ENCODE measurements around the gene CCDC9B.

Gene CCDC9B

DNA sequence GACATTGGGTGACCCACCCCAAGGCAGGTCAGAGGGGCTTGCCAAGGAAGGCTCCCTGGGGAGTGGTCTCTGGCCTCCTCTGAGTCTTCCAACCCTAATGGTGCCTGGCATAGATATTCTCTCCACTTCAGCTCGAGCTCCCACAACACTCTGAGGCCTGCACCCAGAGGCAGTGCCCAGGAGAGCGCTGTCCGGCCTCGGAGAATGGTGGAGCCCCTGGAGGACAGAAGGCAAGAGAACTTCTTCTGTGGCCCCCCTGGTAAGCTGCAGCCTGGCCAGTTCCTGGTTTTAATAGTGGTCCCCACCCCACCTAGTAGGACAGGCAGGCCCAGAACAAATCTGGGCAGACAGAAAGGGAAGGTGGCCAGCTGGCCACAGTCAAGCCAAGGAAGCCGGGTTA lies 24.3 kb upstream of the CCDC9B start:
- no peak for DNase-seq

DNA sequence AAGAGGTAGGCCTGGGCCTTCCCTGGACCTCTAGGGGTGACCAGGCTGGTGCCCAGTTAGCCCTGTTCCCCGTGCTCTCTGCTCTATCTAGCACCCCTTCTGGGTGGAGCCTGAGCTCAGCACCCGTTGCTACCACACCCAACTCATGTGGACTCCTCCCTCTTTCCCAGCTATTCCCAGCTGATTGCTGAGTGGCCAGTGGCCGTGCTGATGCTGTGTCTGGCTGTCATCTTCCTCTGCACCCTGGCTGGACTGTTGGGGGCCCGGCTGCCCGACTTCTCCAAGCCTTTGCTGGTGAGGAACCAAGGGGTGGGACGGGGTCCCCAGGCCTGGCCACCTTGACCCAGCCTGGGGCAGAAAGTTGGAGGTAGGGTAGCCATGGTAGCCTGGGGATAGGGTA lies 23.5 kb upstream of the CCDC9B start:
- DNase-seq, result no peak

DNA sequence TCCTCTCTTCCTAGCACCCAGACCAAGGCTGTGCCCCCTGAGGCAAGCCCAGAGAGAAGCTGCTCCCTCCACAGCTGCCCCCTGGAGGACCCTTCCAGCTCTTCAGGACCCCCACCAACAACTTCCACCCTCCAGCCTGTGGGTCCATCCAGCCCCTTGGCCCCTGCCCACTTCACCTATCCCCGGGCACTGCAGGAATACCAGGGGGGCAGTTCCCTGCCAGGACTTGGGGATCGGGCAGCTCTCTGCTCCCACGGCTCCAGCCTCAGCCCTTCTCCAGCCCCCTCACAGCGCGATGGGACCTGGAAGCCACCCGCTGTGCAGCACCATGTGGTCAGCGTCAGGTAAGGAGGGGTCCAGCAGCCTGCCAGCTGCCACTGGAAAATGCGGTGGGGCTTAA lies 22.9 kb upstream of the CCDC9B start:
- no peak for DNase-seq

DNA sequence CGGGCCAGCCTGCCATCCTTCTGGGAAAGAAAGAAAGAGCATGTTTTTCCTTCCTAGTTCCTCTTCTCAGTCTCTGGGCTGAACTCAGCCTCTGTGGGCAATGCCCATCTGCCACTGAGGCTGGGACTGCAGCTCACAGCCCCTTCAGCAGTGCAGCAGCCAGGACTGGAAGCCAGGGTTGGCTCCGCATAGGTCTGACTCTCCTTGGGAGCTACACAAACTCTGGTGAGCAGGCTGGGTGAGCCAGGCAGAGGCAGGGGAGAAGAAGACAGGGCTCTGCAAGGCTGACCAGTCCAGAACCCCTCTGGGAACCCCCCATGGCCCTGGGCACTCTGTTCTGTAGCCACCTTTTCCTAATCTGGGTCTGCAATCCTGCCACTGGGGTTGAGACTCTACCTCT lies 20.9 kb upstream of the CCDC9B start:
- no peak for DNase-seq

DNA sequence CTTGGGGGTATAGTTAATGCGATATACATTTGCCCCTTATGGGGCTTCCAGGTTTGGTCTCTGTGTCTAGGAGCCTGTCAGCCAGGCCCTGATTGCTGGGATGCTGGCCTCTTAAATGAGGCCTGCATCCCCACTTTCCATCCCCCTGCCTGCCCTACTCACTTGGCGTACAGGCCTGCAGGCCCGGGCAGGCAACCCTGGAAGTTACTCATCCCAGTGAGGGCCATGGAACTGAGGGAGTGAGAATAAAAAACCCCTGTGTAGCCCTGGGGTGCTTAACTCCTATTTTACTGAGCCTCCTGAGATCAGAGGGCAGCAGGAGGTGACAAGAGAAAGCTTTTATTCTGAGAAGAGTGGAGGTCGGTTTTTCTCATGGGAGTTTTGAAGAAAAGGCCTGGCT lies 19.3 kb upstream of the CCDC9B start:
- DNase-seq, result no peak

DNA sequence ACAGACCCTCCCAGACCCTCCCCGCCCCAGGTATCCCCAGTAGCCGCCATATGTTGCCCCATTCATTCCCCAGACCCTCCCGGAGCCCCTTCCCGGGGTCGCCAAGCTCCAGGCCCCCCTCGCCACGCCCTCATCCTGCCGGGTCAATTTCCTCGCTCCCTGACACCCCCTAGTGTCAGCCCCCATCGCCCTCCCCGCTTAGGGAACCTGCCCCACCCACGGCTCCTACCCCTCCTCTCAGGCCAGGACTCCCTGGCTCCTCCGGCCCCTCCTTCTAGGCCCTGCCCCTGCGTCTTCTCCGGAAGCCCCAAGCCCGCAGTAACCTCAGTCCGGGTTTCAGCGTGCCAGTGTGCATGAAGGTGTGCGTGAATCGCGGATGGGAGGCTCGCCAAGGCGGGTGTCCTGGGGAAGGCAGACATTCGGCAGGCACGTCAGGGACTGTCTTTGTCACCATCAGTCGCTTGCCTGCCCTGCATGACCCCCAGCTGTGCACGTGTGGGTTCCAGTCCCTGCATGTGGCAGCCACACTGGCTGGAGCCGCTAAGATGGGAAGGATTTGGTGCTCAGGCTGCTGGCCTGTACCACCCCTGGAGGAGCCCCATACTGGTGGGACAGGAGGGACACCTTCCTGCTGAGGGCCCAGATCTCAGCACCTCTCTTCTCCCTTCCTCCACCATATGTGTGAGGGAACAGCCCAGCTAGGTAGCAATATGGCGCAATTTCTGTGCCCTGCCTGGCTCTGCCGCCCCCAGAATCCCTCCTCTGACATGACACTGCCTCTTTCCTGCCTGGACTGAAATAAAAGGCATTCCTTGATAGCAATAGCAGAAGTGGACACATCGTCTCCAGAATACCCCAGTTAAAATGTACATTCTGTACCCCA lies 18.0 kb upstream of the CCDC9B start:
- no peak for DNase-seq

DNA sequence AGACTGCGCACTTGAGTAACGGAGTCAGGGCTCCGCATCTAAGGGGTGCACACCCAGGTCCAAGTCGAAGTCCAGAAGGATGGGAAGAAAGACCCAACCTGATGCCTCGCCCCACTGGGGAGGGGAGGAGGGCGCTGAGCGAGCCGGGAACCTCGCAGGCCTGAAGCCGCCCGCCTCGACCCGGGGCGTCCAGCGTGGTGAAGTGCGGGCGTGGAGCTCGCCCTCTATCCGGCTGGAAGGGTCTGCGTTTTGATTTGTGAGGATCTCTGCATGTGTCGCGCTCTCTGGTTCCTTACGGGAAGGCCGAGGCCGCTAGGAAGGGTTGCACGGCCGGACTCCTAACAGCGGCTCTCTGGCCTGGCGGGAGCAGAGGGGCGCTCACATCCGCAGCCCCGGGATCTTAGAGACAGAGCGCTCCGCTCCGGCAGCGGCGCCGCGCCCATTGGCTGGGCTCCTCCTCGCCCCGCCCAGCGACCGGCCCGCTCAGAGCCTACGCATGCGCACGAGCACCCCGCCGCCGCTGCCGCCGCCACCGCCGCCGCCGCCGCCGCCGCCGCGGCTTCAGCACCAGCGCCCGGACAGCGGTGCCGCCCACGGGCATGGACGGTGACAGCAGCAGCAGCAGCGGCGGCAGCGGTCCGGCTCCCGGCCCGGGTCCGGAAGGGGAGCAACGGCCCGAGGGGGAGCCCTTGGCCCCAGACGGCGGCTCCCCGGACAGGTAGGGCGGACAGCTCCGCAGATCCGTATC lies 17.2 kb upstream of the CCDC9B start, which contains the start of gene DISP2:
Gene DISP2 (plus strand): TSS at position 497 of the 748 bp plus-strand sequence. CDS start 103 bp downstream, at position 600.
- DNase-seq, result peak; percentile 58

DNA sequence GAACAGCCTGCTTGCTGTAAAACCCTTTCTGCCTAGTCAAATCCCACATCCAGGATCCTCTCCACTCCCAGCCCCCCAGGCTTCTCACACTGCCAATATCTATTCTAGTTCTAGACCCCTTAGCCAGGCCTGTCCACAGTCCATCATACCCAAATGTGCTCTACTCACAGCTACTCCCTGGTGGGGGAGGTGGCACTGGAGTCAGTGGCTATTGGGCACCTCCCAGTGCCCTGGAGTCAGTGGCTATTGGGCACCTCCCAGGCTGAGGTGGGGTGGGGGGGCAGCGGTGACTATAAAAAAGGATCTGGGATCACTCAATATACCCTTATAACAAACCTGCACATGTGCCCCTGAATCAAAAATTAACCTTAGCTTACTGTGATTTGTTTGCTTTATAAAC lies 16.5 kb upstream of the CCDC9B start:
- DNase-seq, result no peak

DNA sequence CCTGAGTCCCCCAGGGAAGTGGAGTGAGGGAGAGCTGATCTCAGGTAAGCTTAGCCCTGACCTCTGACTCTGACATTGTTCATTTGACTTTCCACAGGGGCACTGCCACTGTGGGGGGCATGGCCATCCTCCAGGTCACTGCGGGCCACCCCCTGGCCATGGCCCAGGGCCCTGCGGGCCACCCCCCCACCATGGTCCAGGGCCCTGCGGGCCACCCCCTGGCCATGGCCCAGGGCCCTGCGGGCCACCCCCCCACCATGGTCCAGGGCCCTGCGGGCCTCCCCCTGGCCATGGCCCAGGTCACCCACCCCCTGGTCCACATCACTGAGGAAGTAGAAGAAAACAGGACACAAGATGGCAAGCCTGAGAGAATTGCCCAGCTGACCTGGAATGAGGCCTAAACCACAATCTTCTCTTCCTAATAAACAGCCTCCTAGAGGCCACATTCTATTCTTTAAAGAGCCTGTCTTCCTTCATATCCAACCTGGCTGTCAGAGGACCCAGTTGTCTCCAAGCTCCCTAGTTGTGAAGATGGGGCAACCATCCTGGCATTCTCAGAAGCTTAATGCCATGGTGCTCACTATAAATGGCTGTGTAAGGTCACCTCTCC lies 15.3 kb upstream of the CCDC9B start:
- DNase-seq, result no peak

DNA sequence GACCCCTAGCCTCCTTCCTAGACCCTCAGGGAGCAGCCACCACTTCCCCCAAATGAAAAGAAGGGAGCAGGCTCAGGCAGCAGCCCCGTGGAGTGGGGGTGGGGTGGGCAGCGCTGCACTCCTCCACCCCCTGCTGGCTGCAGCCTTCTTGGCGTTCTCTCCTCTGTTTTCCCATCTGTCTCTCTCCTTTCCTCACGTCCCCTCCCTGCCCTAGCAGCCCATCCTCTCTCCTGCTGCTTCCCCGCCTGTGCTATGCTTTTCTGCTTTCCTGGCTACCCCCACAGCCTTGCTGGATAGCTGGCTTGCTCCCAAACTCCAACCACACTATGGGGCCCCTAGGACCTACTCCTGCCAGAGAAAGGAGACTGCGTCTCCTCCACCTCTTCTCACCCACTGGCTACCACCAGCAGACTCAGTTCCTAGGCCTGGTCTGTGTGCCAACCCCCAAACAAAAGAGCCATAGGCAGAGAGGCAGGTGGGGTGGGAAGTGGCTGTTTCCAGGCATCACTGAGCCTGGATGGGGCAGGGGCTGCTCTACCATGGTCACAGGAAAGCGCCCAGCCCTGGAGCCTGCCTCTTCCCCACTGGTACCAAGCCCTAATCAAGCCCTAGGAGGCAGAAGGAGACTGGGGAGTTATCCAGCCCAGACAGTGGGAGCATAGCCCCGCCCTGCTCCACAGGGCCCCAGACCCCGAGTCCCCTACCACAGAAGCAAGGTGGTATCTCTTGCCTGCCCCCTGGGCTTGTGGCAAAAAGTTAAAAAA lies 13.9 kb upstream of the CCDC9B start:
- DNase-seq, result no peak

DNA sequence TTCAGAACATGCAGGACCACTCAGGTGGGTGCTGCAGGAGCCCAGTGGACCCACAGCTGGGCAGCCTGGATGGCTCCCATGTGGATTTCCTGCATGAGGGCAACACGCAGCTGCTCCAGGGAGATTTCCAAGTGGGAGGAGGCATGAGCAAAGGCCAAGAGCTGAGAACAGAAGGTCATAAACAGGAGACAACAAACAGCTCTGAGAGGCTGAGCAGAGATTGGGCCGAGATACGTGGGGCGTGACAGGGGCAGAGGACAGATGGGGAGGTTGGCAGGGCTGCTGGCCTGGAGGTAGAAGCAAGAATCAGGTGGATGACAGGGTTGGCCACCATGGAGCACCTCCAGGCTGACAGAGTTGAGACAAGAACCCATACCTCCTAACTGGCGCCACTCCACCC lies 13.0 kb upstream of the CCDC9B start:
- no peak for DNase-seq

DNA sequence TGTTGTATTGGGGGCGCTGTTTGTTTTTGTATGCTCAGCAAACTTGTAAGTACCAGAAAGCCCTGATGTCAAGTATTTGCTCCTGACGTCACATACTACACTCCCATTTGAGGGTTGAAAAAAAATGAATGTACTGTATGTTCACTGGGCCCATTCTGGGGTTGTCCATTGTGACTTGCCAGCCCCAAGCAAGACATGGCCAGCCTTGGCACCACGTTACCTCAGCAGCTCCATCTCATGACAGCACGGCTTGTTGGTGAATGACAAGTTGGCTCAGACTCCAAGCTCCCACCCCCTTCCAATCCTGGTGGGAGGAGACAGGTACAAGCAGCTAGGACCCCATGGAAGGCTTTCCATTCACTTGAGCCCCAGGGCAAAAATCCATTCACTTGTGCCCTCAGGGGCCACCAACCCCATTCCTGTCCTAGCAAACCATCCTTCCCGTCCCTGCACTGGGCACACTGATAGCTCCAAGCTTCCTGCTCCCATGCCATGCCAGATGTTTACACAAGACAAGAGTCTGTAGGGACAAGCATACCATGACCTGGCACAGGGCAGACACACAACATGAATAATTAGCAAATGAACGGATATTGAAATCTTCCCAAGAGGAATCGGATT lies 11.7 kb upstream of the CCDC9B start:
- no peak for DNase-seq

DNA sequence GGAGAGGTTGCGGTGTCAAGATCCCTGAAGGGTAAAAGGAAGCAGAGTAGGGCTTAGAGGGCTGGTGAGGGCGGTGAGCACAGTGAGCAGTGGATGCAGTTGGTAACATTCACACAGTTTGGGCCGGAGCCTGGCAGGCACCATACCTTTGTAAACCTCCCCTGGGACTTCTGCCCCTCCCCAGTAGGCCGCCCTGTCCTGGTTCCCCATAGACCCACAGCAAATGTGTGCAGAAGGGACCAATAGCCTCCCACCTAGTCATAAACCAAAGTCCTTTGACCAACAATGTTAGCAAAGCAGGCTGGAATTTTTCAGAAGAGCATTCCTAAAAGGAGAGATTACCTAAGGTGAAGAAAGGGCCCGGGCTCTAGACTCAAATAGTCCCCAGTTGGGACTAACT lies 8.4 kb upstream of the CCDC9B start:
- no peak for DNase-seq

DNA sequence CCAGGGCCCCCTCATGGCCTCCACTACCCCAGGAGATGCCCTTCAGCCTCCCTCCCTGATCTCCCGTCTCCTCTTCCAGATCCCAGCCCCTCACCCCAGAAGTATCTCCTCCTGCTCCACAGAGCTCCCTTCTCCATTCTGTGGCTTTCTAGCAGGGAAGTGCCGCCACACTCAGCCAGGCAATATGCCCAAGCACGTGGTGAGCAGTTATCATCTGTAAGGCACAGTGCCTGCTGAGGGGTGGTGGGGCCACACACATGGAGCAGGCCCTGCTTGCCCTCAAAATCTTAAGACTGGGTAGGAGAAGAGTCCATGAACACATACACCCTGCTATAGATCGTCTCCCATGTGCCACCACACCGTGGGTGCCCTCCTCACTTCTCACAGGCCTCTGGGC lies 7.7 kb upstream of the CCDC9B start:
- DNase-seq, result no peak

DNA sequence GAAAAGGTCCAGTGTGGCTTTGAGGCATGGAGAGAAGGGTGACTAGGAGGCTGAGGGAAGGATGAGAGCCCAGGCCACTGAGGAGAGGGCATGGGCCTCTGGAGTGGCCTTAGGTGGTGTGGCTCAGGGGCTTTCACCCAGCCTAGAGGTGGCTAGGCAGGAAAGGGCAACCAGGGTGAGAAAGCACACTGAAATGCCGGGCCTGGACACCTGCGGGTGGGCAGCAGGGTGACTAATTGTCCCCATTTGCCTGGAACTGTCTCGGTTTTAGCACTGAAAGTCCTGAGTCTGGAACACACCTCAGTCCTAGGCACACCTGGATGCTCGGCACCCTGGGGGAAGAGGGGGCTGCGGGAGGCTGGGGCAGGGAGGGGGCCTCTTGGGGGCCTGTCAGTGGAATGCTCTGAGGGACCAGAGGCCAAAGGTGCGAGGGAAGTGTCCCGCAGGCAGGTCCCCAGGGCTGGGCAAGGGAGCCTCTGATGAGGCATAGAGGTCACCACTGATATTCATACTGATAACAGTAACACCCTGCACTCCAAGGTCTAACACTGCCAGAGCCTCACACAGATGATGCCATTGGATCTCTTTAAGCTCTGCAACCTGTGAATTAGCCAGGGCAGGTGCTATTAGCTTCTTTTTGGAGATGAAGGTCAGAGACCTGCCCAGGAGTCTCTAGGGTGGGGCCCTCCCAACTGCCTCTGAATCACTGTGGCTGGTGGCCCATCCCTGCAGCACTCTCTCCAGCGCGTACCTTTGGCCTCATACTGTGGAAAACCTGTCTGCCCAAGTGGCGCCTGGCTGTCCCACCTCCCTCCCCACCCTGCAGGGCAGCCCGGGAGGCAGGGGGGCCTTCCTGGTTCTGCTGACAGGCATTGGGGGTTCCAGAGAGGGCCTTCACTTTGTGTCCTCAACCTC lies 7.1 kb upstream of the CCDC9B start:
- no peak for DNase-seq

DNA sequence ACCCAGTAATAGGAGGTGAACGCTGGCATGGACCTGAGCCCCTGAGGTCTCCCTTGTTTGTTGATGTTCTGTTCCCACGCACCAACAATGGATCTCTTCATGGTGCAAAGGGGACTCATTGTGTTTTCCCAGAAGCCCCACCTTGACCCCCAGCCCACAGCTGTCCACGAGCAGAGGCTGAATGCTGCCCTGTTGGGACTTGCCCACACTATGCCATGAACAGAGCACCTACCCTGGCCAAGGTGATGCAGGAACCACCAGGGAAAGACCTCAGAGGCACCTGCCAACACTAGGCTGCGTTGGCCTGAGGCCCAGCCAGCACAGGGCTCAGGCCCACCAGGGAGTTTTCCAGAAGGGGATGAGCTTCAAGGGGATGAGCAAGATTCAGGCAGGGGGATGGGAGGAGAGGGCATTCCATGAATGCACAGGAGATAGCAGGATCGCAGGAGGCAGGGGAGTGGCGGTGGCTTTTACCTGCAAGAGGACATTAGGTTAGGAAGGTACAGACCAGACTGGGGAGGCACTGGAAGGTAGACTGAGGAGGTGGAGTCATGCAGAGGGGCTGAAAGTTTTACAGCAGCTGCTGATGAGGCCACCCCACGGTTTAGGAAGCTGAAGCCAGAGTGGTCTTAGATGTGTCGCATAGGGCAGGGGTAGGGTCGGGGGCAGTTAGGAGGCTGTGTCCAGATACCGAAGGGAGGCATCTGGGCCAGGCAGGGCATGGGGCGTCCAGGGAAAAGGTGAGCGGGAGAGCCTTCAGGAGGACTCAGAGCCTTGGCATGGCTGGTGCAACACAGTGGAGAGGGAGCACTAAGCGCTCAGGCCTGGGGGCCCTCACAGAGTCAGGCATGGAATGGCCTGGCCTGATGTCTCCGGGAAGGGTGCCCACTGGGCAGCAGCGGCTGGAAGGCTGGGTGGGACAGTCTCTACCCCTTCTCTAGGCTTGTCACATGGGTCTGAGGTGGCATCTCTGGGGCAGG lies 6.1 kb upstream of the CCDC9B start:
- DNase-seq, result no peak

DNA sequence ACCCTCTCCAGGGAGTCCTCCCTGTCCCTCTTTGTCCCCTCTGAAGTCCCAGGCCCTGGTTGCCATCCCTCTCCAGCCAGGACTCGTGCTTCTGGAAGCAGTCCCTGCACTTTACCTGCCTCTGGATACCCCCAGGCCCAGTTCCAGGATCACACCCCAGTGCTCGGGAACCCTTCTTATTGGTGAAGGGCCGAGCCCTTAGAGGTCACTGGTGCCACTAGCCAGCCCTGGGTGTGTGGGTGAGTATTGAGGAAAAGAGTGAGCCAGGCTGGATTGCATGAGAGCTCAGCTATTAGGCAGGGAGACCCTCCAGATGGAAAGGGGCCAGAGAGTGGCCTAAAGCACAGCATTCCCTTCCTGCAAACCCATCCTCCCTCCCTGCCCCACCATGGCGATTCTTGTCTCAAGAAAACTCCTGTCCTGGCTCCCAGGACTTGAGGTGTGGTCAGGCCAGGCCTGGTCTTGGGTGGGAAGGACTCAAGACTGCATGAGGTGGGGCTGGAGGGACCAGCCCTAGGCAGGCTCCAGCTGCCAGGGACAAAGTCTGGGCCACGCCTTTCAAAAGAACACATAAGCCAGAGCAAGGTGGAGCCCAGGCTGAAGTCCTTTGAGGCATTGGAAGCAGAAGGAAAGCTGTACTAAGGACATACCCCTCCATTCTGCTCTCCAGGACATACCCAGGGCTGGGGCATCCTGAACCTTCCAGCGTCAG lies 5.3 kb upstream of the CCDC9B start:
- DNase-seq, result no peak

DNA sequence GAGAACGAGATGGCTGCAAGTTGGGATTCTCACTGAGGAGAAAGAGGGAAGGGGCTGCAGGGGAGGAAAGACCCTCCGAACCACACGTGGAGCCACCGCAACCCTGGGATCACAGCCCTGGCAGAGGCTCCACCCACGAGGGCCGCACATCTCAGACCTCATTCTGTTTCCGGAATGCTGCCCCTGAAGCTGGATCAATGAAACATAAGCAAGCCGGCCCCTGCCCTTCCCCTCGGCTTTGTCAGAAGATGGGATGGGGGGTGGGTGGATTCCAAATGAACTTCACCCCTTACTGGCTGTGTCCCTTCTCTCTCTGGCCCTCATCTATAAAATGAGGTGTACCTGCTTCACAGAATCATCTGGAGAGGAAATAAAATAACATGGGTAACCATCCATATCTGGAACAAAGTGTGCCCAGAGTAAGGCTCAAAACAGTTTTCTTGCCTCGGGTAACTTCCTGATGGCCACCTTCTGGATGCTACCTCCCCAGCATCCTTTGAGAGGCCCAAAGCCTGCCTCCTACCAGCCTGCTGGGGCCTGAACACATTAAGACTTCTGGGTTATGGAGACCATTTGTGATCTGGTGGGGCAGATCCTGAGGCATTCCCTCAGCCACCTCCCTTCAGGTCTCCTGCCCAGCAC lies 4.6 kb upstream of the CCDC9B start:
- no peak for DNase-seq

DNA sequence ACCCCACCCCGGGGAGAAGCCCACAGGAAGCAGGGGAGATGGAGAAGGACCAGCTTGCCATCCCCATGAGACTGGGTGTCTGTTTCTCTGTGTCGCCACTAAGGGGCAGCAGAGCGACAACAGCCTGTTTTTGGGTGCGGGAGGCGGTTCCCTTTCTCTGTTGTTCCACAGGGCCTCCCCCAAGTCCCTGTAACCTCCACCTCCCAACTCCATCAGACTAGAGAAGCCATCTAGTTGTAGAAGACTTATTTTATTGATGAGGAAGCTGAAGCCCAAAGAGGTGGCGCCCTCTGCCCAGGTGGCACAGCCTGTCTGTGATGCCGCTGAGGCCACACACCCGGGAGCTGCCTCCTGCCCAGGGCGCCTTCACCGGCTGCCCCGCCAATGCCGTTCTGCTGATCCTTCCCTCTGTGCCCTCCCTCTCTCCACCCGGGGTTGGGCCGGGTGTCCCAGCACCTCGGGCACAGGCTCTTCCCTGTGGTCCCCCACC lies 3.9 kb upstream of the CCDC9B start:
- peak; percentile 25 for DNase-seq

All from NCI-H1105 (cell line).